ENCODE data around the gene PRKCB. TPM values are rescaled to one million over a fixed set of nuclear protein-coding genes. Genes with fewer than 3 reads are reported as not detected.

PRKCB gene
- polyA plus RNA-seq, 1 donor (not counting 4 experiments of a cell fraction or from before 2014, with no cell fraction given), result 0.18 TPM

GRCh38 chr16:23833504-23833903, 2.3 kb upstream of the PRKCB start:
- TF ChIP-seq CTCF (optimal IDR thresholded peaks at IDR 0.05 in 1 of 3, IDR thresholded peaks at IDR 0.05 in 1 of 3, conservative IDR thresholded peaks at IDR 0.05 in 1 of 3; ENCODE audit: extremely low read depth in 1 of 3, insufficient read depth in 2 of 3, low read length in 3 of 3) (no peak), EZH2 (IDR thresholded peaks at IDR 0.05; ENCODE audit: low read length) (no peak)
- no peaks in the 10 kb centered on the region for H3K4me1 ChIP-seq (ENCODE audit: control insufficient read depth, extremely low read depth, insufficient read depth, low read length)
- no peak overlapping the region for H3K4me3 ChIP-seq (ENCODE audit: control insufficient read depth in 2 of 3, extremely low read depth in 1 of 3, insufficient read depth in 2 of 3, low read depth in 1 of 3, low read length in 3 of 3)
- DNase-seq (ENCODE audit: low read depth, low spot score) (no peak), FAIRE-seq (no peak)
- no peaks in the 10 kb centered on the region for H3K9me1 ChIP-seq (ENCODE audit: control insufficient read depth, extremely low read depth, insufficient read depth, low read length)
- no peaks in the 10 kb centered on the region for H3K79me2 ChIP-seq (ENCODE audit: control insufficient read depth, insufficient read depth, low read length)
- dilution Hi-C loops (cut with MboI; ENCODE audit: extremely low pct_ligation_motif_present, low sequenced_read_pairs), result no loop called here
- peaks cover 36% of the 10 kb centered on the region for H3K27me3 ChIP-seq (ENCODE audit: control insufficient read depth, extremely low read depth, insufficient read depth, low read length)
- no peak overlapping the region for H2AFZ ChIP-seq (ENCODE audit: control insufficient read depth, low read length)
- H3K36me3 ChIP-seq (ENCODE audit: control insufficient read depth in 2 of 2, extremely low read depth in 1 of 2, insufficient read depth in 2 of 2, low read length in 2 of 2), result no peaks in the 10 kb centered on the region
- no peaks in the 10 kb centered on the region for H4K20me1 ChIP-seq (ENCODE audit: control insufficient read depth, extremely low read depth, insufficient read depth, low read length)
- peaks cover 3% of the 10 kb centered on the region for H3K9me3 ChIP-seq (ENCODE audit: control insufficient read depth, low read depth, low read length)
- H3K27ac ChIP-seq (ENCODE audit: control insufficient read depth, insufficient read depth, low read length), result no peak overlapping the region
- H3K9ac ChIP-seq (ENCODE audit: control insufficient read depth, extremely low read depth, insufficient read depth, low read length), result no peak overlapping the region
- no peak overlapping the region for H3K4me2 ChIP-seq (ENCODE audit: control insufficient read depth, extremely low read depth, insufficient read depth, low read depth, low read length)

GRCh38 chr16:23833960-23834685, 1.7 kb upstream of the PRKCB start:
- Histone ChIP-seq H3K4me1 (ENCODE audit: control insufficient read depth, extremely low read depth, insufficient read depth, low read length) (no peaks in the 10 kb centered on the region), H2AFZ (ENCODE audit: control insufficient read depth, low read length) (no peak overlapping the region), H3K9me1 (ENCODE audit: control insufficient read depth, extremely low read depth, insufficient read depth, low read length) (no peaks in the 10 kb centered on the region), H3K36me3 (ENCODE audit: control insufficient read depth in 2 of 2, extremely low read depth in 1 of 2, insufficient read depth in 2 of 2, low read length in 2 of 2) (no peaks in the 10 kb centered on the region), H3K9me3 (ENCODE audit: control insufficient read depth, low read depth, low read length) (peaks cover 3% of the 10 kb centered on the region), H4K20me1 (ENCODE audit: control insufficient read depth, extremely low read depth, insufficient read depth, low read length) (no peaks in the 10 kb centered on the region), H3K9ac (ENCODE audit: control insufficient read depth, extremely low read depth, insufficient read depth, low read length) (no peak overlapping the region), H3K4me2 (ENCODE audit: control insufficient read depth, extremely low read depth, insufficient read depth, low read depth, low read length) (no peak overlapping the region), H3K79me2 (ENCODE audit: control insufficient read depth, insufficient read depth, low read length) (no peaks in the 10 kb centered on the region), H3K27ac (ENCODE audit: control insufficient read depth, insufficient read depth, low read length) (no peak overlapping the region), H3K27me3 (ENCODE audit: control insufficient read depth, extremely low read depth, insufficient read depth, low read length) (peaks cover 38% of the 10 kb centered on the region), H3K4me3 (ENCODE audit: control insufficient read depth in 2 of 3, extremely low read depth in 1 of 3, insufficient read depth in 2 of 3, low read depth in 1 of 3, low read length in 3 of 3) (no peak overlapping the region)
- TF ChIP-seq EZH2 (IDR thresholded peaks at IDR 0.05; ENCODE audit: low read length), result no peak
- DNase-seq (ENCODE audit: low read depth, low spot score) (no peak), FAIRE-seq (no peak)
- dilution Hi-C loops (cut with MboI; ENCODE audit: extremely low pct_ligation_motif_present, low sequenced_read_pairs), result no loop called here

GRCh38 chr16:23836078-23836403, 258 bp downstream of the PRKCB start:
- Histone ChIP-seq H3K27me3 (ENCODE audit: control insufficient read depth, extremely low read depth, insufficient read depth, low read length) (peaks cover 38% of the 10 kb centered on the region), H2AFZ (ENCODE audit: control insufficient read depth, low read length) (no peak overlapping the region), H3K9me3 (ENCODE audit: control insufficient read depth, low read depth, low read length) (no peaks in the 10 kb centered on the region), H3K27ac (ENCODE audit: control insufficient read depth, insufficient read depth, low read length) (no peak overlapping the region), H3K9ac (ENCODE audit: control insufficient read depth, extremely low read depth, insufficient read depth, low read length) (no peak overlapping the region), H4K20me1 (ENCODE audit: control insufficient read depth, extremely low read depth, insufficient read depth, low read length) (no peaks in the 10 kb centered on the region), H3K9me1 (ENCODE audit: control insufficient read depth, extremely low read depth, insufficient read depth, low read length) (no peaks in the 10 kb centered on the region), H3K4me3 (ENCODE audit: control insufficient read depth in 2 of 3, extremely low read depth in 1 of 3, insufficient read depth in 2 of 3, low read depth in 1 of 3, low read length in 3 of 3) (peak overlapping the region in 1 of 3 experiments; percentile 20), H3K79me2 (ENCODE audit: control insufficient read depth, insufficient read depth, low read length) (no peaks in the 10 kb centered on the region), H3K4me2 (ENCODE audit: control insufficient read depth, extremely low read depth, insufficient read depth, low read depth, low read length) (peak overlapping the region; percentile 41), H3K4me1 (ENCODE audit: control insufficient read depth, extremely low read depth, insufficient read depth, low read length) (no peaks in the 10 kb centered on the region), H3K36me3 (ENCODE audit: control insufficient read depth in 2 of 2, extremely low read depth in 1 of 2, insufficient read depth in 2 of 2, low read length in 2 of 2) (no peaks in the 10 kb centered on the region)
- TF ChIP-seq CTCF (optimal IDR thresholded peaks at IDR 0.05 in 1 of 3, IDR thresholded peaks at IDR 0.05 in 1 of 3, conservative IDR thresholded peaks at IDR 0.05 in 1 of 3; ENCODE audit: extremely low read depth in 1 of 3, insufficient read depth in 2 of 3, low read length in 3 of 3) (no peak), EZH2 (IDR thresholded peaks at IDR 0.05; ENCODE audit: low read length) (no peak)
- DNase-seq (ENCODE audit: low read depth, low spot score) (no peak), FAIRE-seq (no peak)
- dilution Hi-C loops (cut with MboI; ENCODE audit: extremely low pct_ligation_motif_present, low sequenced_read_pairs), result no loop called here

All from keratinocyte (primary cell).